ENCODE results near the gene SHH.

GRCh38 chr7:155830961-155831806, 18.9 kb upstream of the SHH start:
- no peak for TF ChIP-seq CTCF (IDR thresholded peaks at IDR 0.05)
- no peak for TF ChIP-seq POLR2A (IDR thresholded peaks at IDR 0.05)

Data from testis (tissue), 2 donors.